ENCODE data around the gene PDE1C. TPM values are rescaled to one million over a fixed set of nuclear protein-coding genes. Genes with fewer than 3 reads are reported as not detected.
A peak's percentile ranks its signal among the peaks of the same experiment; 100 is the strongest.

The PDE1C gene
- total RNA-seq, 1 donor from 2014 or later, result 23.3 TPM

DNA sequence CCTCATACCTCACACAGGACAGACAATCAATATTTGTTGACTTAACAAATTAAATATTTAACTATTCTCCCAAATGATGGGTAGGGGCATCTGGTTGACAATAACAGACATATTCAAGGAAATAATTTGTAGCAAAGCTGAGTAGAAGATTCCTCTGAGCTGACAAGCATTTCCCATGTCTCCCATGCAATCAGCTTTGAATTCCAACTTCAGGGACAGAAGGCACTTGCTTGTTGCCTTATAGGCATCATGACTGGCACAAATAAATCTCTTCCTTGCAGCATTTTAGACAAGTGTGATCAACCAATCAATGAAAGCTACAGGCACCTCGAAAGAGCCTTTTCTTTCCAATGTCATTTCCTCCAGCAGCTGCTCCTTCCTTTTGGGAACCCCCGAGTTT, 146.0 kb downstream of the PDE1C start:
- intact Hi-C loops (cut with DNase I), result no loop called here
- ATAC-seq, result no peak
- no peak for DNase-seq (ENCODE audit: low spot score)

DNA sequence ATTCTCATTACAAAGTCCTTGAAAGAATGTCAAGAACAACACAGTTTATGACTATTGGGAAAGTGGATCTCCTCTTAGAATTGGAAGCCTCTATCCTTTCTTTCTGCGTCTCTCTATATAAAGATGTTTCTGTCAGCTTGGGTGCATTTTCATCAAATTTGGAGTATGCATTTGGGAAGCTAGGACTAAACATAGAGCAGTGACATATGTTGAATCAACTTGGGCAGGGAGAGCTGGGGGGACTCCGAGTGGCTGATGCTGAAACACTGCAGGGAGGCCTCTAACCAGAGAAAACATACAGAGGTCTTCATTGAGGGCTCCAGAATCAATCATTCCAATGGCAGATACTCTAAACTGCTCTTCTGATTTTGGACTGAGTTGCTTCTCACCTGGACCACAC, 147.4 kb downstream of the PDE1C start:
- intact Hi-C loops (cut with DNase I), result no loop called here
- DNase-seq (ENCODE audit: low spot score) (no peak), ATAC-seq (no peak)

GRCh38 chr7:31921047-31921446, 149.2 kb downstream of the PDE1C start:
- intact Hi-C loops (cut with DNase I), result no loop called here
- DNase-seq (ENCODE audit: low spot score) (no peak), ATAC-seq (no peak)

GRCh38 chr7:31919678-31920369, 150.4 kb downstream of the PDE1C start:
- no peak for ATAC-seq
- intact Hi-C loops (cut with DNase I), result no loop called here
- DNase-seq (ENCODE audit: low spot score), result no peak

DNA sequence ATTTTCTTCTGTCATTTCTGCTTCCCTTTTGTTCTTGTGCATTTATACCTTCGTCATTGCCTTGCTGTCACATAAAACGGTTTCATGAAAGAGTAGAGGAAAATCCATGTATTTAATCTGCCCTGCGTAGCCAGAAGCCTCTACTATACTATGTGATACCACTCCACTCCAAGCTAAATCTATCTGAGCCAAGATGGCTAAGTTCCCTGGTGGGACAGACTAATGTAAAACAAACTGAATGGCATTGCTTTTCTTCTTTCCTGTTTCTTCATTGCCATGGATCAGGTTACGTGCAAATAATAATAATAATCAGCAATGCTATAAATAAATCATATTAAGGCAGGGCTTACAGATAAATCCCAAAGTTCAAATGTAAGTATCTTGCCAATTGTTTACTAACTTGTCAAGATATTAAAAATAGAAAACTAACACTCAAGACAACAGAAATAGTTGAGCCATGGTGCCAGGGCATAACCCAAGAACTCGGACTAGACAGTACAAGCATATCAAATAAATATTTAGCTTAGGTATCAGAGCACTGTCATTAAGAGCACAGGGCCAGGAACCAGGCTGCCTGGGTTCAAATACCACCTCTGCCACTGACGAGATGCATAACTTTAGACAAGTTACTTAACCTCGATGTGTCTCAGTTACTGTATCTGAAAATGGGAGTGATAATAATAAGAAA, 151.4 kb downstream of the PDE1C start:
- intact Hi-C loops (cut with DNase I), result no loop called here
- no peak for DNase-seq (ENCODE audit: low spot score)
- ATAC-seq, result no peak

DNA sequence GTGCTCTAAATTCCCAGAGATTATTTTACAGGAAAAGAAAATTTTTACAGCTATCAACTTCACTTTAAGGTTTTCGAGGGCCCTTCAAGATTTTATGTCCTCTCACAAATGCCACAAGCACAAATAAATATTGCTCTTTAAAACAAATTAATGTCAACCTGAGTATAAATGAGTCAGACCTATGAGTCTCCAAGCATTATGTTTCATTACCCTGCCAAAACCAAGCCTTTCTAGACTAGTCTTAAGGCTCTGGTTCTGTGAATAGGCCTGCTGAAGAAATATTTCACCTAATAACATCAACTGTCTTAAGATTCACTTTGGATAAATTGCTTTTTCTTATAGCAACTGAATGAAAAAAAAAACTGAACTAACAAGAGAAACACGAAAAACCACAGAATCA, 153.0 kb downstream of the PDE1C start:
- ATAC-seq, result no peak
- DNase-seq (ENCODE audit: low spot score), result no peak
- intact Hi-C loops (cut with DNase I), result no loop called here

GRCh38 chr7:31910191-31910590, 160.0 kb downstream of the PDE1C start:
- no peak for DNase-seq (ENCODE audit: low spot score)
- intact Hi-C loops (cut with DNase I), result no loop called here
- no peak for ATAC-seq

GRCh38 chr7:31906479-31907171, 163.6 kb downstream of the PDE1C start:
- ATAC-seq, result no peak
- DNase-seq (ENCODE audit: low spot score), result no peak
- intact Hi-C loops (cut with DNase I), result no loop called here

- no peak for DNase-seq (ENCODE audit: low spot score)
- intact Hi-C loops (cut with DNase I), result no loop called here
- ATAC-seq, result no peak
These were observed 166.2 kb downstream of the PDE1C start for GRCh38 chr7:31903962-31904361.

- no peak for DNase-seq (ENCODE audit: low spot score)
- intact Hi-C loops (cut with DNase I), result no loop called here
- no peak for ATAC-seq
These were observed 170.8 kb downstream of the PDE1C start for GRCh38 chr7:31899356-31899927.

- DNase-seq (ENCODE audit: low spot score) (no peak), ATAC-seq (no peak)
- intact Hi-C loops (cut with DNase I), result no loop called here
These were observed 173.3 kb downstream of the PDE1C start for GRCh38 chr7:31896925-31897324.

- ATAC-seq (no peak), DNase-seq (ENCODE audit: low spot score) (no peak)
- intact Hi-C loops (cut with DNase I), result no loop called here
These were observed 175.9 kb downstream of the PDE1C start for GRCh38 chr7:31894308-31894707.

DNA sequence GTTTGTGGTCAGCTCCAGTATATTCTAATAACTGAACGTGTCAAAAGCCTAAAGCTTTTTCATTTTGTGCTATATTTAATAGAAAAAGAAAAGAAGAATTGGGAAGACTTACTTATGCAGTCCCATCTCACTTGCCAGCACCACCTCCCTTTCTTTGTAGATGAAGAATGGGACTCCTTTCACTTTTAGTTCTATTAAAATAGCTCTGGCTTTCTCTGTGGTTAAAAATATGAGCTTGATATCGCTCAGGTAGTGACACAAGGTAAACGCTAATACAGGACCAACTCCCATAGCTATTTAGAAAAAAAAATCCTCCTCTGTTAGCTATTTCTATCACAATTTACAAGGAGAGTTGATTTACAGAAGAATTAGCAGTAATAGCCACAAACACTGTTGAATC, 176.8 kb downstream of the PDE1C start:
- intact Hi-C loops (cut with DNase I), result no loop called here
- no peak for ATAC-seq
- no peak for DNase-seq (ENCODE audit: low spot score)

DNA sequence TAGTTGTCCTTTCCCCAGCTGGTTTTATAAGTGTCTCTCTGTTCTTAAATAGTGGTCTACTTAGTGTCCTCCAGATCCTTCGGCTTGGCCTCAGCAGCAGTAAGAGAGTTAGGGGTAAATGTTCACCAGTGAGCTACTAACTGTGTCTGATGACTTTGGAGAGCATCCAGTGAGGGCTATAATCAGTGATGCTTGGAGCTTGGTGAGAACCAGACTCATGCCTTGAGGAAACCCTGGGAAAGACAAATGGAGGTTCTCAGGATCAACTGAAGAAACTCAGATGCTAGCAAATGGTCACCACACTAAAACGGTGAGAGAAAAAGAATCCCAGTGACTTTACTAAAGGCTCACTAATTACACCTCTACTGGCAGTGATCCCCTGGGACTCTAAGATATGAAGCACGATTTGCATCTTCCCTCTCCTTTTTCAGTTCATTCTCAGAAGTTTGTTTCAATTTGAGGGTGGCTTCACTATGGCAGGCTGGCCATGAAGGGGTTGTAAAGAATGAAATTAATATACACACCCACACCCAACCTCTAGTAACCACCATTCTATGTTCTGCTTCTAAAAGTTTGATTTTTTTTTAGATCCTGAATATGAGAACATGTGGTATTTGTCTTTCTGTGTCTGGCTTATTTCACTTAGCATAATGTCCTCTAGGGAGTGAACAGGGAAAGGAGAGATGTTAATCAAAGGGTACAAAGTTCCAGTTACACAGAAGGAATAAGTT, 177.9 kb downstream of the PDE1C start:
- no peak for DNase-seq (ENCODE audit: low spot score)
- ATAC-seq, result no peak
- intact Hi-C loops (cut with DNase I), result no loop called here

GRCh38 chr7:31890766-31891165, 179.4 kb downstream of the PDE1C start:
- DNase-seq (ENCODE audit: low spot score) (no peak), ATAC-seq (peak; percentile 30)
- intact Hi-C loops (cut with DNase I), result no loop called here

DNA sequence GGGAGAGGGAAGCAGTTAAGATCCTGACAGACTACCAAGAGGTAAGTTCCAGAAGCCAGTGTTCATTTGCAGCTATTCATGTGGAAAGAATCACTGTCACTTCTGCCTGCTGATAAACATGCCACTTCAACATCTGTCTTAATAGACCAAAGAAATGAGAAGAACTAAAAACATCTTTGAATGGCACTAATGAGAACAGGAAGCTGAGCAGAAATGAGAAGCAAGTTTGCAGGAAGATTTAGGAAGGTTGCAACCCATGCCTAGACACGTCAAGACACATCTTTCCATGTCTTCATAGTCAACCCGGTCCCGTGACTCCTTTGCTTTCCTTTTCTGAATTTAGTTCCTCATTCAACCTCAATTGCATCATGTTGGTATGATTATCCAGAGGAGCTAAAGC, 180.0 kb downstream of the PDE1C start:
- peak; percentile 79 for ATAC-seq
- intact Hi-C loops (cut with DNase I), result no loop called here
- no peak for DNase-seq (ENCODE audit: low spot score)

- no peak for ATAC-seq
- intact Hi-C loops (cut with DNase I), result no loop called here
- no peak for DNase-seq (ENCODE audit: low spot score)
These were observed 183.2 kb downstream of the PDE1C start for GRCh38 chr7:31887006-31887405.

- no peak for ATAC-seq
- no peak for DNase-seq (ENCODE audit: low spot score)
- intact Hi-C loops (cut with DNase I), result no loop called here
These were observed 185.0 kb downstream of the PDE1C start for GRCh38 chr7:31885171-31885570.

- no peak for DNase-seq (ENCODE audit: low spot score)
- intact Hi-C loops (cut with DNase I), result no loop called here
- peak; percentile 62 for ATAC-seq
These were observed 186.4 kb downstream of the PDE1C start for GRCh38 chr7:31883761-31884164.
